Measurements from ENCODE around the gene OR5D18. TPM values are rescaled to one million over a fixed set of nuclear protein-coding genes. Genes with fewer than 3 reads are reported as not detected.
"Not testable (repeated sequence)": the region's sequence is repeated elsewhere in the genome, so short reads cannot be mapped to it uniquely, and the experiment has no call there.

Gene OR5D18
- total RNA-seq: not detected
- long read RNA-seq, donor 1: 0 reads
- long read RNA-seq, donor 2: 0 reads

DNA sequence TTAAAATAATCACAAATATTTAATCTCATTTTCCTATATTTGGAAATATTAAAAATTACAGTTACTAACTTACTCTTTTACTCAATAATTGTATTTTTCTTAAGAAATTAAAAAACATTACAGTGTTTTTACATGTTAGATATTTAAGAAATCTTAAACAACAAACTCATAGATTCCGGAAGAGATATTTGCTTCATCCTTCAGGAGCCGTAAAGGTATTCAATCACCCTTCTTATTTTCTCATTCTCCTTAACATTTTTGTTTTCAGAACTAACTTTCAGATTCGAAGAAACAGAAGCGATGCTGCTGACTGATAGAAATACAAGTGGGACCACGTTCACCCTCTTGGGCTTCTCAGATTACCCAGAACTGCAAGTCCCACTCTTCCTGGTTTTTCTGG lies at the start of gene OR5D18:
Gene OR5D18, plus strand, starts transcription at position 301 of the 400 bp plus-strand sequence. Its CDS starts 0 bp downstream, at position 301.
- no peak for DNase-seq (ENCODE audit: low spot score)
- intact Hi-C loops (cut with DNase I): no loop called here

GRCh38 chr11:55773138-55773537 lies 46.3 kb upstream of the OR5D18 start, which contains the start of gene OR5D13:
Gene OR5D13, plus strand, starts transcription at chr11:55773438. Its CDS starts 0 bp downstream, at chr11:55773438.
- intact Hi-C loops (cut with DNase I): no loop called here
- DNase-seq (ENCODE audit: low spot score): no peak

DNA sequence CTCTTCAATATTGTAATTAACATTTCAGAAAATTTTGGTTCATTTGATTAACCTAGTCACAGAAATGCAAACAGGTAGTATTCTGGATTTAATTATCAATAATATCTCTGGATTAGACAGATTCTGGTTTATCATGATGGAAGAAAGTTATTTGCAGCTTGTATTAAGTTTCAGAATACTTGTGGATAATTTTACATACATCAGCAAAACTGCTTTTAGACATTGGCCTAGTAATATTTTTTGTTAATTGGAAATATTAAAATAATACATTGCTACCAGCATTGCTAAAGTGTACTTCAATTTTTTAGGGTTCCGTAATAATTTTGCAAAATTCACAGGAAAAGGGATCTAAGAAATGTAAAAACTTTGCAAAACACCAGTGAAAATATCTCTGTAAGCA lies 27.8 kb upstream of the OR5D18 start:
- intact Hi-C loops (cut with DNase I): no loop called here
- DNase-seq (ENCODE audit: low spot score): no peak

DNA sequence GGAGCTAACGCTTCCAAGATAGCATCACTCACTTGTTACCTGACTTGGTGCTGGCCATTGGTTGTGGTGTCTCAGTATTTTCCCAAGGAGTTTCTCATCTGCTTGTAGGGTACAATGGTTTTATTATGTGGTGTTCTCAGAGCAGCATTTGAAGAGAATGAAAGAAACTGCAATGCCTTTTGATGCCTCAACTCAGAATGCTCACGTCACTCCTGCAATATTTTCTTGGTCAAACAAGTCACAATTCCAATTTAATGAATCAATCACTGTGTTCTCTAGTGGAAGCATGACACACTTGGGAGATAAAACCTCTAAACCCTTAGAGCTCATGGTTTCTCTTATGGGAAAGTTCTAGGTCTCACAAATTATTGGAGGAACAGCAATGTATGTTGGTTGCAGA lies 26.1 kb upstream of the OR5D18 start:
- intact Hi-C loops (cut with DNase I): no loop called here
- no peak for DNase-seq (ENCODE audit: low spot score)

DNA sequence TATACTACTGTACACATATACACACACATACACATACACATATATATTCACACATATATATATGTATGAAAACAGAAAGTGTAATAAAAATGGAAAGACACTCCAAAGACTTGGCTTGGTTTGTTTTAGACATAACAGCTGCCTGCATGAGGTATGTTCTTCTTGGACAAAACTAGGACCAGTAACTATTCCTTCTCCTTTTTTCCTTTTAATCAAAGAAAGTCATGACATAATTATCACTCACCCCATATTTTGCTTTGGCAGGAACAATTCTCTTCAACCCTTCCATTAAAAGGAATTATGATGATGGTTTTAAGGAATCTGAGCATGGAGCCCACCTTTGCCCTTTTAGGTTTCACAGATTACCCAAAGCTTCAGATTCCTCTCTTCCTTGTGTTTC lies 24.2 kb upstream of the OR5D18 start, which contains the start of gene OR5D14:
Gene OR5D14, plus strand, starts transcription at position 301 of the 400 bp plus-strand sequence. Its CDS starts 0 bp downstream, at position 301.
- intact Hi-C loops (cut with DNase I): no loop called here
- no peak for DNase-seq (ENCODE audit: low spot score)

DNA sequence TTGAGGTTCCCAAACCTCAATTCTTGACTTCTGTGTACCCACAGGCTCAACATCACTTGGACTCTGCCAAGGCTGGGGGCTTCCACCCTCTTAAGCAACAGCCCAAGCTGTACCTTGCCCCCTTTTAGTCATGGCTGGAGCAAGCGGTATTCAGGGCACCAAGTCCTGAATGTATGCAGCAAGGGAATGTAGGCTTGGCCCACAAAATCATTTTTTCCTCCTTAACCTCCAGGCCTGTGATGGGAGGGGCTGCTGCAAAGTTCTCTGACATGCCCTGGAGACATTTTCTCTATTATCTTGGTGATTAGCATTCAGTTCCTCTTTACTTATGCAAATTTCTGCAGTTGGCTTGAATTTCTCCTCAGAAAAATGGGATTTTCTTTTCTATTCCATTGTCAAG lies 13.2 kb upstream of the OR5D18 start:
- DNase-seq (ENCODE audit: low spot score): no peak
- intact Hi-C loops (cut with DNase I): no loop called here

- no peak for DNase-seq (ENCODE audit: low spot score)
- intact Hi-C loops (cut with DNase I): no loop called here
These were observed 8.4 kb upstream of the OR5D18 start, which contains the start of gene OR5L1 for GRCh38 chr11:55811067-55811466. Gene OR5L1, plus strand, starts transcription at chr11:55811367. Its CDS starts 100 bp downstream, at chr11:55811467.

GRCh38 chr11:55826919-55827318 lies 7.5 kb downstream of the OR5D18 start, which contains the start of gene OR5L2:
Gene OR5L2, plus strand, starts transcription at chr11:55827219. Its CDS starts 0 bp downstream, at chr11:55827219.
- no peak for DNase-seq (ENCODE audit: low spot score)
- intact Hi-C loops (cut with DNase I): no loop called here

- intact Hi-C loops (cut with DNase I): no loop called here
- no peak for DNase-seq (ENCODE audit: low spot score)
These were observed 19.0 kb downstream of the OR5D18 start, which contains the start of gene OR5D16 for GRCh38 chr11:55838452-55838851. Gene OR5D16, plus strand, starts transcription at chr11:55838752. Its CDS starts 0 bp downstream, at chr11:55838752.

- intact Hi-C loops (cut with DNase I): no loop called here
These were observed 28.0 kb downstream of the OR5D18 start for GRCh38 chr11:55847453-55847852.

DNA sequence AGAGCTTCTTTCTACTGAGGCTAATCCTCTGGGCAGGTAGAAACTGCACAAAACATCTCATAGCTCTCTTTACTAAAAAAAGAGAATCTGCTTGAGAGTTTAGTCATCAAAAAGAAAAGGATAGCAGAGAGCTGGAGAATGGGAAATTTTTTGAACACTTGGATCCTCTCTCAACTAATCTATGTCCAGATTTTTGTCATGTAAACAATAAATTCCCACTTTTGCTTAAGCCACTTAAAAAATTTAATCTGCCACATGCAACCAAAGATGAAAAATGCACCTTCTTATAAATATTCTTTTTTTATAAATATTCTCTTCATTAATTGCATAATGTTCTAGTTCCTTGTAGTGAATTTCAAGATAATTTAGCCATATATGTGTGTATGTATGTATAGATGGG lies 29.6 kb downstream of the OR5D18 start:
- intact Hi-C loops (cut with DNase I): no loop called here
- DNase-seq (ENCODE audit: low spot score): no peak

More at GRCh38 chr11:55847453-55847852, 28.0 kb downstream of the OR5D18 start:
- no peak for DNase-seq (ENCODE audit: low spot score)

- no peak for DNase-seq (ENCODE audit: low spot score)
- intact Hi-C loops (cut with DNase I): no loop called here
These were observed 32.7 kb downstream of the OR5D18 start for GRCh38 chr11:55852141-55852540.

DNA sequence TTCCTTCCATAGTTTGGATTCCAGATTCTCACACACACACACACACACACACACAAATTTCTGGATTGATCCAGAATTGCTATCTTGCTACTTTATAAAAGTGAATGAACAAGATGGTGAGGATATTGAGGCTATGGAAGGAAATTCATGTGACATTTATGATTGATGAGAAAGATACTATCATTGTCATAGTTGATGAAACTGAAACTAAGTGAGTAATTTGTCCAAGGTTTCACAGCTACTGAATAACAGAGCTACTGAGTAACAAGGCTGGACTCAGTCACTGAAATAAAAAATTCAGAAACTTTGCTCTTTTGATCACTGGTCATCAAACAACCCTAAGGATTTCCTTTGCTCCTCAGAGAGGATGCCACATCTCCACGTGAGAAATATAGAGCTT lies 35.3 kb downstream of the OR5D18 start:
- DNase-seq (ENCODE audit: low spot score): no peak
- intact Hi-C loops (cut with DNase I): no loop called here

DNA sequence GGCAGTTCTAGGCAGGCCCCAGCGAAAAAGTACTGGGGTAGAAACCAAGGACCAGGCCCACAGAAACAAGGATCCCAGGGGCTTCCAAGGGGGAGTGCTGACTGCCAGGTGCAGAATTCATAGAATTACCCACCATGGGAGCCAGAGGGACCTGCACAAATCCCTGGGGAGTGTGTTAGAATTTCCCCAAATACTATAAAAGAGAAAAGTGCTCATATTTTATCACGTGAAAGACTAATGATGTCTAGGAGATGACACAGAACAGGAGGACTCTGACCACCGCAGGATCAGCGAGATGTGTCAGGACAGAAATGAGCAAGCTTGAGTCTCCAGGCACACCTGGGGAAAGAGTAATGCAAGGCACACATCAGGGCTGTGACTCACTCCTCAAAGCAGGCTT lies 47.9 kb downstream of the OR5D18 start:
- DNase-seq (ENCODE audit: low spot score); intact Hi-C loops (cut with DNase I): not testable (repeated sequence)

Other genes starting within 250 kb of the OR5D18 start
- gene OR4C16, start 247.5 kb upstream of the OR5D18 start, total RNA-seq: not detected
- gene OR4C11, start 212.0 kb upstream of the OR5D18 start, total RNA-seq: not detected
- gene OR4P4, start 184.5 kb upstream of the OR5D18 start, total RNA-seq: not detected
- not detected for gene OR4S2, start 171.3 kb upstream of the OR5D18 start, total RNA-seq
- gene OR4C6, start 157.4 kb upstream of the OR5D18 start, total RNA-seq: not detected
- gene OR5D13, start 46.2 kb upstream of the OR5D18 start, total RNA-seq: not detected
- not detected for gene OR5D14, start 24.1 kb upstream of the OR5D18 start, total RNA-seq
- not detected for gene OR5L1, start 8.3 kb upstream of the OR5D18 start, total RNA-seq
- not detected for gene OR5L2, start 7.6 kb downstream of the OR5D18 start, total RNA-seq
- gene OR5D16, start 19.1 kb downstream of the OR5D18 start, total RNA-seq: not detected
- not detected for gene TRIM51, start 63.7 kb downstream of the OR5D18 start, total RNA-seq
- gene OR5W2, start 95.0 kb downstream of the OR5D18 start, total RNA-seq: not detected
- not detected for gene OR5I1, start 116.8 kb downstream of the OR5D18 start, total RNA-seq
- not detected for gene OR10AG1, start 150.3 kb downstream of the OR5D18 start, total RNA-seq
- not detected for gene OR5F1, start 175.0 kb downstream of the OR5D18 start, total RNA-seq
- gene OR5AS1, start 208.0 kb downstream of the OR5D18 start, total RNA-seq: not detected

All from posterior vena cava (tissue), 2 donors.